Measurements from ENCODE around the gene DSCAM.

Gene DSCAM

GRCh38 chr21:40765811-40766210 is 81.1 kb downstream of the DSCAM start:
- no peak for DNase-seq

- DNase-seq: no peak
Observed at GRCh38 chr21:40760821-40761220, 86.1 kb downstream of the DSCAM start.

- DNase-seq: no peak
Observed at GRCh38 chr21:40759061-40759460, 87.9 kb downstream of the DSCAM start.

- DNase-seq: no peak
Observed at GRCh38 chr21:40757366-40757765, 89.6 kb downstream of the DSCAM start.

GRCh38 chr21:40754466-40754865 is 92.5 kb downstream of the DSCAM start:
- DNase-seq: no peak

GRCh38 chr21:40753756-40754155 is 93.2 kb downstream of the DSCAM start:
- DNase-seq: no peak

GRCh38 chr21:40752125-40752524 is 94.8 kb downstream of the DSCAM start:
- DNase-seq: no peak

GRCh38 chr21:40751221-40751620 is 95.7 kb downstream of the DSCAM start:
- no peak for DNase-seq

- no peak for DNase-seq
Observed at GRCh38 chr21:40736145-40736544, 110.8 kb downstream of the DSCAM start.

GRCh38 chr21:40733024-40733397 is 113.9 kb downstream of the DSCAM start:
- DNase-seq: no peak

DNA sequence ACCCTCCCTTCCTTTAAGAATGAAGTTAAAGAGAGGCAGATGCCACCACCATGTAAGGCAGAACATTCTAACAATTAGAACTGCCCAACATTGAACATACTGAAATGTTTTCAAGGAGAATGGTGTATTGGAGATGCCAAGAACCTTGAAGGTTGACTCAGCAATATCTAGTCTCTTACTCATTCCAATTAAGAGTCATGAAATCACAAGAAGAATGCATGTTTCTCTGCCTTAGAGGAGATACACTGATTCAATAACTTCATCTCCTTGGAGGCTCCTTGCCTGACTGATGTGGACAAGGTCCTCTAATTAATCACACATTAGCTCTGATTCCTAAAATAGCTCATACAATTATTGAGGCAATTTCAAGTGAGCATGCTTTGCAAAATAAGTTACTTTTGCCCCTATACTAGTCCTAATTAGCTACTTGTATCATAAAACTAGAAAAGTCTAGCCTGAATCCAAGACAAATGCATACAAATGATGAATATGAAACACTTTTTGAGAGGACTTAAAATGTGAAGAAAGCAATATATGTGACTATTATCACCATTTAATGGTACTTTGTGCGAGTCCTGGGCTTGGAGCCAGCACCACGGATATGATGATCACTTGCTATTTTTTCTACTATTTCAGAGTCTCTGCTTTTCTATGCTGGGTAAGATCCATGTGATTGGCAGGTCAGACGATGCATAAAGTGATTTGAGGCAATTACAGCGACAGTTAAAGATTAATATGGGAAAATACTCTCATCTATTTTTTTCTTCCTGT is 114.5 kb downstream of the DSCAM start:
- no peak for DNase-seq

DNA sequence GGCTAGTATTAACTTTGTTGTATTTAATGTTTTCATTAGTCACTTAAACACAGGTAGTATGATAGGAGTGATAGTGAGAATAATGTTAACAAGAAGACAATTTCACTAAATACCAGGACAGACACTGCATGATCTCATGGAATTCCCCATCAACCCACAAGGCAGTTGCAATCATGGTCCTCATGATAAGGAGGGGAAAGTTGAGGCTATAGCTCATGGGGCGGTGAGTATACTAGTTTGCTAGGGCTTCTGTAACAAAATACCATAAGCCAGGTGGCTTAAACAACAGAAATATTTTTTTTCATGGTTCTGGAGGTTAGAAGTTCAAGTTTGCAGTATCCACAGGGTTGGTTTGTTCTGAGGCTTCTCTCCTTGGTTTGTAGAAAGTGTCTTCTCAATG is 115.8 kb downstream of the DSCAM start:
- no peak for DNase-seq

- no peak for DNase-seq
Observed at GRCh38 chr21:40730426-40730800, 116.5 kb downstream of the DSCAM start.

GRCh38 chr21:40729761-40730425 is 117.1 kb downstream of the DSCAM start:
- no peak for DNase-seq

DNA sequence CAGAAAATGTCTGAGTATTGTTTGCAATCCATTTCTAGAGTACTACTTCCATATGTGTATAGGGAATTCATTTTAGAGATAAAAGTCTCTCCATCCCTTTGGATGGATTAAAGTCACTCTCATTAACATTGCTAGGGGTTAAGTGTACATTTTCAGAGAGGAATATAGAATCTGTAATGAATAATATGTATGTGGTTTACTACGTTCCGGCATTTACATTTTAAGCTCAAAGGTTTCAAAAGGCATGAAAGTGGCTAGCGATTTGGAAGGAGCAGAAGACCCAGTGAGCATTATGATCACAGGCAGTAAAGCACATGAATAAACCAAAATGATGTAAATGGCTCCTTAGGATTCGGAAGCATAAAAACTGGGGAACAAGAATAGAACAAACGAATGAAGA is 123.0 kb downstream of the DSCAM start:
- no peak for DNase-seq

DNA sequence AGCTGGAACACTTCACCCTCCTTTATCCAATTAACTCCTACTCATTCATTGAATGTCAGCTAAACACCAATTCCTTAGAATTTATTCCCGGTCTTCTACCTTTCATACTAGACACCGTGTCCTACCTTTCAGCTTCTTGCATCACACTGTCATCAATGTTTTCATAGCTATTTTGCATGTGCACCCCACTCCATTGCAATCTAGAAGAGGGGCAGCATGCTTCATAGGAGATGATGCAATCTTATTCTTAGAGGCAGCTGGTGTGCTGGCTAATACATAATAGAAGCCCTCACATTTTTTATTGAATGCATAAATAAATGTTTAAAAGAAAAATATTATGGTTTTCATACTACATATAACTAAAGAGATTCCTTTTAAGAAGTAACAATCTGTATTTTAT is 123.6 kb downstream of the DSCAM start:
- DNase-seq: no peak

GRCh38 chr21:40719615-40720014 is 127.3 kb downstream of the DSCAM start:
- no peak for DNase-seq

DNA sequence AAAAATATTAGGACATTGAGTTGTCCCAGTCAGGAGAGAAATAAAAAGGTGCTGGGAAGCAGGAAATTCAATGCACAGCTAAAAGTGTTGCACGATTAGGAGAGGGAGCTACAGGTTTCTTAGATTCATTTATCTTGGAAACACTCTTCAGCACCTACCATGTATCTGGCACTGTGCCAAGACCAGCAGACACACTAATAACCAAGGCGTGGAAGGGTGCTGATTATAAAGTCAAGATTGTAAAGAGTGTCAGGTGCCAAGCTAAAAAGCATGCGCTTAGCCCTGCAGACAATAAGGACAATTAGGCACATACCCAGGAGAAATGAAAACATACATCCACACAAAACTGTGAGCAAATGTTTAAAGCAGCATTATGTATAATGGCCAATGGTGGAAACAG is 129.9 kb downstream of the DSCAM start:
- DNase-seq: no peak

- DNase-seq: no peak
Observed at GRCh38 chr21:40714536-40714935, 132.4 kb downstream of the DSCAM start.

- no peak for DNase-seq
Observed at GRCh38 chr21:40707656-40708244, 139.2 kb downstream of the DSCAM start.

- no peak for DNase-seq
Observed at GRCh38 chr21:40706806-40707655, 139.9 kb downstream of the DSCAM start.

- DNase-seq: no peak
Observed at GRCh38 chr21:40706176-40706575, 140.8 kb downstream of the DSCAM start.

DNA sequence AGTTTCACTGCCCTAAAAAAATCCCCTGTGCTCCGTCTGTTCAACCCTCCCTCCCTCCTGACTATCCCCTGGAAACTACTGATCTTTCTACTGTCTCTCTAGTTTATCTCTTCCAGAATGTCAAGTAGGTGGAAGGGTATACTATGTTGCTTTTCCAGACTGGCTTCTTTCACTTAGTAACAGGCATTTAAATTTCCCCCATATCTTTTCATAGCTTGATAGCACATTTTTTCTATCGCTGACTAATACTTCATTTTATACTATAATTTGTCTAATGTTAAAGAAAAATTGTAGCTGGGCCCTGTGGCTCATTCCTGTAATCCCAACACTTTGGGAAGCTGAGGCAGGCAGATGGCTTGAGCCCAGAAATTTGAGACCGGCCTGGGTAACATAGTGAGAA is 142.8 kb downstream of the DSCAM start:
- no peak for DNase-seq
